ENCODE data around the gene FXYD2. TPM values are rescaled to one million over a fixed set of nuclear protein-coding genes. Genes with fewer than 3 reads are reported as not detected.

Gene FXYD2
- total RNA-seq, 1 donor from 2014 or later: not detected

DNA sequence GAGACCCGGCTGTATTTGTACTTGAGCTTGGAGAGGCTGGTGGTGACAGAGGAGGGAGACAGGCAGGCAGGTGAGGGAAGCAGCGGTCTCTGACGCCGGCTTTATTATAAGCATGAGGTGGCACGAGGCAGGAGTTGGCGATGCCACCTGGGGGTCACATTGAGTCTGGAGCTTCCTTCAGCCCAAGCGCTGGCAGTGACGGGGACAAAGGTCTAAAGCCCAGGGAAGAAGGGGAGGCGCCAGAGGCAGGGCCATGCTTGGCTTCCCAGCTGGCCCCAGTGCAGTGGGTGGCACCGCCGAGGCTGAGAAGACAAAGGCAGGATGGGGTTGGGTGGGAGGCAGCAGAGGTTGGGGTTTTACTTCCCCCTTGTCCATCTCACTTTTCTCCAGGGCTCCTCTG, 4.5 kb downstream of the FXYD2 start:
- Mint-ChIP-seq H3K36me3 (ENCODE audit: low read depth, unreplicated experiment) (no peaks in the 10 kb centered on the region), H3K27ac (ENCODE audit: unreplicated experiment) (no peak overlapping the region), H3K4me1 (ENCODE audit: low read depth, unreplicated experiment) (peaks cover 30% of the 10 kb centered on the region), H3K4me3 (ENCODE audit: unreplicated experiment) (no peak overlapping the region), H3K9me3 (ENCODE audit: unreplicated experiment) (no peaks in the 10 kb centered on the region), H3K27me3 (ENCODE audit: low read depth, unreplicated experiment) (peaks cover 11% of the 10 kb centered on the region)
- no peaks in the 10 kb centered on the region for H4K20me1 ChIP-seq (ENCODE audit: insufficient read depth, low read length)
- no peak overlapping the region for H3K9ac ChIP-seq (ENCODE audit: low read length)
- peaks cover 28% of the 10 kb centered on the region for H3K4me1 ChIP-seq (ENCODE audit: insufficient read depth, low read length)
- no peaks in the 10 kb centered on the region for H3K27me3 ChIP-seq (ENCODE audit: insufficient read depth, low read length)
- H3K27ac ChIP-seq (ENCODE audit: low read depth, low read length): no peak overlapping the region
- no peaks in the 10 kb centered on the region for H3K36me3 ChIP-seq (ENCODE audit: insufficient read depth, low read length)
- no peaks in the 10 kb centered on the region for H3K9me3 ChIP-seq (ENCODE audit: insufficient read depth, low read depth, low read length)
- TF ChIP-seq EZH2 (IDR thresholded peaks at IDR 0.05; ENCODE audit: insufficient read depth, low read length): no peak
- TF ChIP-seq, protein P1, sequence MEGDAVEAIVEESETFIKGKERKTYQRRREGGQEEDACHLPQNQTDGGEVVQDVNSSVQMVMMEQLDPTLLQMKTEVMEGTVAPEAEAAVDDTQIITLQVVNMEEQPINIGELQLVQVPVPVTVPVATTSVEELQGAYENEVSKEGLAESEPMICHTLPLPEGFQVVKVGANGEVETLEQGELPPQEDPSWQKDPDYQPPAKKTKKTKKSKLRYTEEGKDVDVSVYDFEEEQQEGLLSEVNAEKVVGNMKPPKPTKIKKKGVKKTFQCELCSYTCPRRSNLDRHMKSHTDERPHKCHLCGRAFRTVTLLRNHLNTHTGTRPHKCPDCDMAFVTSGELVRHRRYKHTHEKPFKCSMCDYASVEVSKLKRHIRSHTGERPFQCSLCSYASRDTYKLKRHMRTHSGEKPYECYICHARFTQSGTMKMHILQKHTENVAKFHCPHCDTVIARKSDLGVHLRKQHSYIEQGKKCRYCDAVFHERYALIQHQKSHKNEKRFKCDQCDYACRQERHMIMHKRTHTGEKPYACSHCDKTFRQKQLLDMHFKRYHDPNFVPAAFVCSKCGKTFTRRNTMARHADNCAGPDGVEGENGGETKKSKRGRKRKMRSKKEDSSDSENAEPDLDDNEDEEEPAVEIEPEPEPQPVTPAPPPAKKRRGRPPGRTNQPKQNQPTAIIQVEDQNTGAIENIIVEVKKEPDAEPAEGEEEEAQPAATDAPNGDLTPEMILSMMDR (IDR thresholded peaks at IDR 0.05; ENCODE audit: insufficient read depth, low read depth, low read length): no peak
- H3K4me2 ChIP-seq (ENCODE audit: low read length): no peak overlapping the region
- no peak overlapping the region for H2AFZ ChIP-seq (ENCODE audit: low read depth, low read length)
- FAIRE-seq: no peak
- no peak overlapping the region for H3K4me3 ChIP-seq (ENCODE audit: insufficient read depth, low read depth, low read length)
- no peak for DNase-seq (ENCODE audit: low read depth)
- H3K79me2 ChIP-seq (ENCODE audit: insufficient read depth, low read length): no peaks in the 10 kb centered on the region

- FAIRE-seq: no peak
These were observed 5.2 kb downstream of the FXYD2 start for GRCh38 chr11:117819096-117820040.

More at GRCh38 chr11:117819096-117820040, 5.2 kb downstream of the FXYD2 start:
- no peaks in the 10 kb centered on the region for H3K36me3 Mint-ChIP-seq (ENCODE audit: low read depth, unreplicated experiment)
- DNase-seq (ENCODE audit: low read depth): peak; percentile 32
- Histone ChIP-seq H3K4me1 (ENCODE audit: insufficient read depth, low read length) (peaks cover 30% of the 10 kb centered on the region), H4K20me1 (ENCODE audit: insufficient read depth, low read length) (no peaks in the 10 kb centered on the region), H3K4me2 (ENCODE audit: low read length) (no peak overlapping the region), H3K9me3 (ENCODE audit: insufficient read depth, low read depth, low read length) (no peaks in the 10 kb centered on the region), H3K27me3 (ENCODE audit: insufficient read depth, low read length) (no peaks in the 10 kb centered on the region), H3K36me3 (ENCODE audit: insufficient read depth, low read length) (no peaks in the 10 kb centered on the region), H3K4me3 (ENCODE audit: insufficient read depth, low read depth, low read length) (no peak overlapping the region), H3K9ac (ENCODE audit: low read length) (no peak overlapping the region), H2AFZ (ENCODE audit: low read depth, low read length) (peak overlapping the region; percentile 1), H3K79me2 (ENCODE audit: insufficient read depth, low read length) (no peaks in the 10 kb centered on the region), H3K27ac (ENCODE audit: low read depth, low read length) (no peak overlapping the region)
- H3K4me3 Mint-ChIP-seq (ENCODE audit: unreplicated experiment): no peak overlapping the region
- H3K27ac Mint-ChIP-seq (ENCODE audit: unreplicated experiment): peak overlapping the region; percentile 19
- no peaks in the 10 kb centered on the region for H3K9me3 Mint-ChIP-seq (ENCODE audit: unreplicated experiment)
- H3K4me1 Mint-ChIP-seq (ENCODE audit: low read depth, unreplicated experiment): peaks cover 30% of the 10 kb centered on the region
- peaks cover 11% of the 10 kb centered on the region for H3K27me3 Mint-ChIP-seq (ENCODE audit: low read depth, unreplicated experiment)
- TF ChIP-seq, protein P1 (IDR thresholded peaks at IDR 0.05; ENCODE audit: insufficient read depth, low read depth, low read length): peak; percentile 66
- TF ChIP-seq EZH2 (IDR thresholded peaks at IDR 0.05; ENCODE audit: insufficient read depth, low read length): no peak
